GM19238 (cell line): Measurements from ENCODE around the gene PLXNC1.
"Not testable (repeated sequence)": the region's sequence is repeated elsewhere in the genome, so short reads cannot be mapped to it uniquely, and the experiment has no call there.

ENCODE experiments used
- DNase-seq: peaks from one replicate; pipeline ENCODE4 v3.0.0; 2011; ENCODE audit warnings: low spot score; ENCODE audit not compliant: insufficient read length

The PLXNC1 gene

DNA sequence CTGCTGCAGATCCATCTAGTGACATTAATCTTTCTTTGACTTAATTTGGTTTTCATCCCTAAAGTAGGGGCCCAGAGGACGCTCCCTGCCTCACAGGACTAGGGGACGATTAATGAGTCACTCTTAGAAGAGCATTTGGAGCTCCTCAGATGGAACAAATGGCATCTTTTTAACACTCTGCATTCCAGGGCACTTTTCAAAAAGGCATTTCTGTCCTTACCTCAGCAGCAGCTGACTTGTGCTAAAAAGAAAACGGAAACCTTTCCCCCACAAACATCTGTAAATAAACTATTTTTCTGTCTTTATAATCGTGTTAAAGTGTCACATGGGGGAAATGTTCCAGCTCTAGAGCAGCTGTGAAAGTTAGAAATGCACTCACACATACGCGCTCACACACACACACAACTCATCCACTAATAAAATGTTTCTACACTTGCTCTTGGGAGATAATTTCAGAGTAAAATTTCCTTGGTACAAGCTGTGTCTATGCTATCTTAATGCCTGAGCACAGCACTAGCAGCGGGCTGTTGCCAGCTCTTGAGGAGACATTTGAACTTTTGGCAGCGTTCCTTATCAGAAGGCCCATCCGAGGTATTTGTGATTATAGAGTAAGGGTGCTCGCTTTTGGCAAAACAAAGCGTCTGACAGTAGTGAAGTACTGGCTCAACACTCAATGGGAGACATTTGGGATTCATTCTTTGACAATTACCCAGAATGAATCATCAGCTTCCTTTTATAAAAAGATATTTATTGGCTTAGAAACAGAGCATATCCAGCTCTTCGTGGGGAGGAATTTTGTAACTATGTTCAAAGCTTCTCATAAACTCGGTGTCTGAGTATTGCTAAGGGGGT lies 141.3 kb downstream of the PLXNC1 start:
- DNase-seq = no peak

DNA sequence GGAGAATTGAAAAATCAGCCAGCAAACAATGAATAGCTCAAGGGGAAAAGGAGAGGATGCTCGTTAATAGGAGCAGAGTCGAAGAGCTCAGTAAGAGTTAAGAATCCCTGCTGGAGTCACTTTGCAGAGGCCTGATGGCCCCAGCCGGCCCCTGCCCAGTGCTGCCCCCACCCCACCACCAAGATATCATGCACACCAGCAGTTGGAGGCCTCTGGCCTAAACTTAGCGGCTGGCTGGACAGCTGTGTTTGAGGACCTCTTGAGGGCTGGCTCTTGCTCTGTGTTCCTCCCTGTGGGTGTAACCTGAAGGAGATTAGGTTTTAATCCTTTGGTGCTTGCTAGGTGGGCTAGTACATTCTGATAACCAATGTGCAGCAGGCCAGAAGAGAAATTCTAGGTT lies 142.0 kb downstream of the PLXNC1 start:
- no peak for DNase-seq

DNA sequence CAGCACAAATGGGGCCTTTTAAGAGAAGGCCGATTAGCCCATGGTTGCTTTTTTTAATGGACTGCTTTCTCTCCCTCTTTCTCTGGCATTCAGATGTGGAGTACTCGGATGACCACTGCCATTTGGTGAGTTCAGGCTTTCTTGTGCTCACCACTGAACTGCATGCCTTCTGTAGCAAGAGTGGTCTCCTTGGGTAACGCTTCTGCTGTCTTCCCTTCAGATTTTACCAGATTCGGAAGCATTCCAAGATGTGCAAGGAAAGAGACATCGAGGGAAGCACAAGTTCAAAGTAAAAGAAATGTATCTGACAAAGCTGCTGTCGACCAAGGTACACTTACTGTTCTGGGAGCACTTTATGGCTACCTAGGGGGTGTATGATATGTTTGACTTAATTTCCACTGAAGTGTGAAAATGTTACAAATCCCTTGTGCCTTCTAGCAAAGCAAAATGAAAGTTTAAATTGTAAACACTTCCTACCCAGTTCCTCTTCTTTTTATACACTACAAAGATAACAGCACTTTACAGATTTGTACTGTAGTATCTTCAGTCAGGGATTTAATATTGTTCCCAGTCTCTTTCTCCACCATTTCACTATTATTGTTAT lies 148.8 kb downstream of the PLXNC1 start:
- no peak for DNase-seq

DNA sequence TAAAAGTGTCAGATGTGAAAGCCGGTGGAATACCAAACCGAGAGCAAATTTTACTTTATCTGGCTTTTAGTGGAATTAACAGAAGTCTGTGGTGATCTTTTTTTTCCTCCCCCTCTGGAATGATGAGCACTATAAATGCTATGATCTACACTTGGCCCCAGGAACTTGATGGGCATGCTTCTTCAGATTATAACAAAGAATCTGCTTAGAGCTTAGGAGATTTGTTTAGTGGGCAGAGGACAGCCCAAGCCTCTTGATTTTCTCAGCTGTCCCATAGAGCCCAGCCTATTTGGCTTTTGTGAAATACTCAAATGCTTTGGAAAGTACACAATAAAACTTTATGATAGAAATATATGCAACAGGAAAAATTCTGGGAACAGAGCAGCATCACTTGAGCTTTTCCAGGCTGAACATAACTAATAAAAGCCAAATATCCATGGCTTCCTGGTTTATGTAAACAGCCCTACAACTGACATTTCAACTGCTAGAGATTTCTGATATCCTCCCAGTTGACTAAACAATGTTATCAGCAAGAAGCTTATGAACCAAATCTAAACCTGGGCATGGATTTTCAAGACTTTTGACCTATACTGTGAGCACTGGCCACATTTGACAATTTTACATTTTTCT lies 149.6 kb downstream of the PLXNC1 start:
- no peak for DNase-seq

DNA sequence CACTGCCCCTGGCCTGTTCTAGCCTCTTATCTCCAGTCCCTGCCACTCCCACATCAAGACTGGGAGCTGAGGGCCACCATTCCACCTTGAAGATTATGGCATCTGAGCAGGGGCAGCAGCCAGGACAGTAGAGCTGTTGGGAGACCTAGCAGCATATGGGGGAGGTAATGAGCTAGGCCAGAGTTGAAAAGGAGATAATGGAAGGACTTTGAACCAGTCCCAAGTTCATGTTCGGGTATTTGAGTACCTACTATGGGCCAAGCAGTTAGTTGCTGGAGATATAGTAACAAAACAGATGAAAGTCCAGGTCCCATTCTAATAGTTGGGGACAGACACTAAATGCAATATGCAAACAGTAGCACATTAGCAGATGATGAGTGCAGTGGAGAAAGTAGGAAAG lies 151.5 kb downstream of the PLXNC1 start:
- no peak for DNase-seq

DNA sequence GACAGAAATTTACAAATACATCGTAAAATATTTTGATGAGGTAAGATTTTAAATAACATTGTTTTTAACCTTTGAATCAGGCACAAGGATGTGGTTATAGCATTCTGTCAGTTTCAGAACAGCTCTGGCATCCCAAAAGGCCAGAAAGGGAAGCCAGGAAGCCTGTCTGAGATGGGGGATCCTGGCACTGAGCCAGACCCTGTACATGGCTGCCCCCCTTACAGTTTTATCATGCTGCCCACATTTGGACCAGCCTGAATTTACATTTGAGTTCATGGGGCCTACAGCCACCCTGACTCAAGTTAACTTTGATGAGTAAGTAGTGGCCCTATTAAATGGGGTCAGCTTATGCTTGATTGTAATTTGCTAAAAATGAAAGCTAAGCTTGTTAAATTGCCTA lies 155.6 kb downstream of the PLXNC1 start:
- no peak for DNase-seq

DNA sequence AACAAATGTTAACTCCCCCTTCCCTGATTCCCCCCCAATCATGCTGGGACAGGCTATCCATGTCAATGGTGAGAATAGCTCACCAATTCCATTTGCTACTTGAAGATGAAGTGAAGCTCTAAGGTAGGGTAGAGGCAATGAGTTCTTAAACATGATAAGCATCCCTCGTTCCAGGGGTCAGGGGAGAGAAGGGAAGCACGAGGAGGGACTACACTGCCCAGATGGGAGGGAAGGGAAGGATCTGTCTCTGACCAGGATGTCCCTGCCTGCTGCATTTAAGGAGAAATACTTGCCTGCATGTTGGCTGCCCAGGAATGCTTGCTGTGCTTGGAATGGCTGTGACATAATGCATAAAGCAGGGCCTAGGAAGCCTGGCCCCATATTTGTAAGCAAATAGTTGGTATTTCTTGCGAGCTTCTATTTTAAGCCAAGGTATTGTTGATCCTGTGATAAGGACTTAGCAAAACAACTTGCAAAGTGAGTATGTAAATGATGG lies 156.2 kb downstream of the PLXNC1 start:
- DNase-seq = no peak

- DNase-seq = no peak
These were observed 157.0 kb downstream of the PLXNC1 start for GRCh38 chr12:94305130-94305957.

GRCh38 chr12:94308612-94309011 lies 160.2 kb downstream of the PLXNC1 start:
- no peak for DNase-seq

- no peak for DNase-seq
These were observed 161.0 kb downstream of the PLXNC1 start for GRCh38 chr12:94309373-94309772.

DNA sequence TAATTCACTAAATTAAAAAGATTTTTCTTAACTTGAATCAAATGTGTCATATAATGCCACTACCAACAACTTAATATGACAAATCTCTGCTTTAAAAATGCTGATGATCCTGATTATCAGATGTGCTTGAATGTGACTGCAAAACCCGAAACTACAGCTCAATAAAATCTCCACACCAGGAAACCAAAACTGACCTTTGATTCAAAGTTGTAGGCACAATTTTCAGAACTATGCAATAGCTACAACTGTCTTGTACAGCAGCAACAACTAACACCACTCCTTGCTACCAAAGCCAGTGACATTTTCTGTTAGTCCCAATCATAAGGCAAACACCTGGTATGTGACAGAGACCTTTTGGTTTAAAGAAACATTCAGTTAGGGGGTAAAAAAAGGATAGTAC lies 164.0 kb downstream of the PLXNC1 start:
- DNase-seq = no peak

GRCh38 chr12:94316600-94316999 lies 168.2 kb downstream of the PLXNC1 start:
- DNase-seq = not testable (repeated sequence)

DNA sequence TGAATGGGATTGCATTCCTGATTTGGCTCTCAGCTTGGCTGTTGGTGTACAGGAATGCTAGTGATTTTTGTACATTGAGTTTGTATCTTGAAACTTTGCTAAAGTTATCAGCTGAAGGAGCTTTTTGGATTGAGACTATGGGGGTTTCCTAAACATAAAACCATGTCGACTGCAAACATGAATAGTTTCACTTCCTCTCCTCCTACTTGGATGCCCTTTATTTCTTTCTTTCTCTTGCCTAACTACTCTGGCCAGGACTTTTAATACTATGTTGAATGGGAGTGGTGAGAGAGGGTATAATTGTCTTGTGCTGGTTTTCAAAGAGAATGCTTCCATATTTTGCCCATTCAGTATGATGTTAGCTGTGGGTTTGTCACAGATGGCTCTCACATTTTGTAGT lies 169.8 kb downstream of the PLXNC1 start:
- no peak for DNase-seq

- DNase-seq = no peak
These were observed 171.7 kb downstream of the PLXNC1 start for GRCh38 chr12:94320109-94320508.

DNA sequence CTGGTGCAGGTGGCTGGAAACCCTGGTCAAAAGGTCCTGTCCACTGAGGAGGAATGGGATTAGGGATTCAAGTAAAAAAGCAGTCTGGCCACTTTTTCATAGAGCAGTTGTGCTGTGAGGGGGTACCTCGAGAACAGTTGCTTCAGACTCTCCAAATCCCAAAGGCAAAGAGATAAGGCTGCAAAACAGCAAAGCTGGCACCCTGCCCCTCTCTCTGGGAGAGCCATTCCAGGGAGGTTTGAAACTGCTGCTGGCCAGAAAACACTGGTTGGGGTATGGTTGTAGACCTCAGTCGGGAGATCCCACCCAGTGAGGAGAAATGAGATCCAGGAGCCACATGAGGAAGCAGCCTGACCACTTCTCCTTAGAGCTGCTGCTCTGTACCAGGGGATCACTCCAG lies 174.0 kb downstream of the PLXNC1 start:
- DNase-seq = no peak

DNA sequence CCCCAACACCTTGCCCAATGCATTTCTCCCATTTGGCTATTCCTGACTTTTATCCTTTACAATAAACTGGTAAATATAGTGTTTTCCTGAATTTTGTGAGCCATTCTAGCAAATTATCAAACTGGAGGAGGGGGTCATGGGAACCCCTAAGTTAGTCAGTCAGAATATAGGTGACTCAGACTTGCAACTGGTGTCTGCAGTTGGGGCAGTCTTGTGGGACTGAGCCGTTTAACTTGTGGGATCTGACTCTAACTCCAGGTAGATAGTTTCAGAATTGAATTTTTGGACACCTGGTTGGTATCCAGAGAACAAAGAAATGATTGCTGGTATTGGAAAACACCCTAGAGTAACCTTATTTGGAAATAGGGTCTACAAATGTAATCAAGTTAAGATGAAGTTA lies 177.9 kb downstream of the PLXNC1 start:
- DNase-seq = no peak

- DNase-seq = no peak
These were observed 178.3 kb downstream of the PLXNC1 start for GRCh38 chr12:94326727-94327126.

GRCh38 chr12:94327809-94328208 lies 179.4 kb downstream of the PLXNC1 start:
- no peak for DNase-seq

- DNase-seq = no peak
These were observed 181.0 kb downstream of the PLXNC1 start for GRCh38 chr12:94329366-94329765.

DNA sequence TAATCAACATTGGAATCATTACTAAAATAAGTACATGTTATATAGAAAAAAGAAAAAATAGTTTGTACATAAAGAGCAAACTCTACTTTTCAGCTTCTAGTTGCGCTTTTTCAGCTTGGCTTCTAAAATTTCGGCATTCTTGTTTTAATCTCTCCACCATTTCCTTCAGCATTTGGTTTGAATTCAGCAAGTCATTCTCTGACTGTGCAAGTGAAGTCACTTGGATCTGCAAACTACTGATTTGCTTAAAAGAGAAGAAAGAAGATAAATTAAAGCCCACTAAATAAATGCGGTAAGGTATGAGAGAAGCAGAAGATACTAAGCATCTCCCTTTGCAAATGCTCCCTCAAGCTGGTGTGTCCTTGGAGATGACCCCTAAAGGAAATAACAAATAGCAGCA lies 185.0 kb downstream of the PLXNC1 start:
- no peak for DNase-seq

DNA sequence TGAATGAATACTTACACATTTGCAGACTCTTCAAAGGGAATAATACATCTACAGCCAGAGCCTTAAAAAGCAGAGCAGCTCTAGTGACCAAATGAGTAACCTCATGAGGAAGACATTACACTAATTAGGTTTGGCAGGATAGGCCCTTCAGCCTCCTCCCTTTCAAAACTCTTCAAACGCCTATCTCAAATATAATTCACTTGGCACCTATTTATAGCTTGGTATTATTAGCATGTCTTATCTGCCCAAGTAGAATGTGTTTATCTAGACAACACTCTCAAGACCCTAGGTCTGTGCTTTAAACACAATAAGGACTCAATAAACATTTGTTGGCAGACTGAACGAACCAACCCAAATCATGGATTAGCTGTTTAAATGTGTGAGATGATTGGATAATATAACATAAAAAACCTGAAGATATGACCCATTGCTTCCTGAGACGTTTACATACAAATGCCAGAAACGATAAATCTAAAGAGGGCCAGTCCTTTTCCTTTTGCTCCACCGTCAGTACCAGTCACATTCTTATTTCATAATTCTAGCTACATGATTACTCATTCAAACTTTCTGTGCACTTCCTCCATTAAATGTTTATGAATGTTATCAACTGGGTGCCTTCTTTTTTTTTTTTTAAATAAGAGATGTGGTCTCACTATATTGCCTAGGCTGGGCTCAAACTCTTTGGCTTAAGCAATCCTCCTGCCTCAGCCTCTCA lies 188.0 kb downstream of the PLXNC1 start:
- DNase-seq = no peak
